Measurements from ENCODE around the gene ZNF367. TPM values are rescaled to one million over a fixed set of nuclear protein-coding genes. Genes with fewer than 3 reads are reported as not detected.

The ZNF367 gene
- total RNA-seq, 1 experiment from 2014 or later = 14.0 TPM

GRCh38 chr9:96408409-96409280 lies 9.5 kb downstream of the ZNF367 start:
- Histone ChIP-seq H3K36me3 (ENCODE audit: low read depth, low read length) (peaks cover 5% of the 10 kb centered on the region), H3K4me2 (ENCODE audit: low read length) (no peak overlapping the region), H3F3A (ENCODE audit: low read length, unreplicated experiment) (no peaks in the 10 kb centered on the region), H3K4me1 (ENCODE audit: insufficient read depth, low read length) (no peaks in the 10 kb centered on the region), H3K79me2 (ENCODE audit: low read length) (peaks cover 58% of the 10 kb centered on the region), H4K20me1 (ENCODE audit: low read length) (peaks cover 5% of the 10 kb centered on the region; the same call in 1 of the 2 replicates), H3K4me3 (ENCODE audit: low read length) (no peak overlapping the region), H3K27me3 (ENCODE audit: low read length) (no peaks in the 10 kb centered on the region), H2AFZ (ENCODE audit: low read length) (no peak overlapping the region), H3K9me3 (ENCODE audit: low read length) (no peaks in the 10 kb centered on the region), H3K27ac (ENCODE audit: low read length) (no peak overlapping the region), H3K9ac (ENCODE audit: low read length) (no peak overlapping the region), H3K9me2 (replicated peaks; ENCODE audit: low read length) (no peaks in the 10 kb centered on the region)
- ChIA-PET CTCF (no interaction called here), POLR2A (ENCODE audit: unreplicated experiment) (no interaction called here)
- no peak for DNase-seq
- TF ChIP-seq CTCF (conservative IDR thresholded peaks at IDR 0.05; ENCODE audit: low read depth, low read length) (no peak), EZH2 (IDR thresholded peaks at IDR 0.05; ENCODE audit: low read length, unreplicated experiment) (no peak), EZH2phosphoT487 (IDR thresholded peaks at IDR 0.05; ENCODE audit: borderline replicate concordance, low read length) (no peak)
- BruUV-seq (replicated peaks) = no TSS peak
- intact Hi-C loops (cut with micrococcal nuclease) = no loop called here
- ATAC-seq = no peak

GRCh38 chr9:96400132-96400910 lies 17.8 kb downstream of the ZNF367 start:
- Histone ChIP-seq H3K36me3 (ENCODE audit: low read depth, low read length) (peaks cover 5% of the 10 kb centered on the region; the same call in 1 of the 2 replicates), H3K9me2 (replicated peaks; ENCODE audit: low read length) (no peaks in the 10 kb centered on the region), H4K20me1 (ENCODE audit: low read length) (no peaks in the 10 kb centered on the region), H3K27me3 (ENCODE audit: low read length) (no peaks in the 10 kb centered on the region), H3K27ac (ENCODE audit: low read length) (no peak overlapping the region), H3K4me1 (ENCODE audit: insufficient read depth, low read length) (no peaks in the 10 kb centered on the region), H3K9me3 (ENCODE audit: low read length) (no peaks in the 10 kb centered on the region), H3K4me3 (ENCODE audit: low read length) (no peak overlapping the region), H2AFZ (ENCODE audit: low read length) (no peak overlapping the region), H3F3A (ENCODE audit: low read length, unreplicated experiment) (no peaks in the 10 kb centered on the region), H3K79me2 (ENCODE audit: low read length) (peaks cover 43% of the 10 kb centered on the region), H3K9ac (ENCODE audit: low read length) (no peak overlapping the region), H3K4me2 (ENCODE audit: low read length) (no peak overlapping the region)
- BruUV-seq (replicated peaks) = no TSS peak
- TF ChIP-seq EZH2 (IDR thresholded peaks at IDR 0.05; ENCODE audit: low read length, unreplicated experiment) (no peak), EZH2phosphoT487 (IDR thresholded peaks at IDR 0.05; ENCODE audit: borderline replicate concordance, low read length) (no peak), CTCF (conservative IDR thresholded peaks at IDR 0.05; ENCODE audit: low read depth, low read length) (no peak)
- DNase-seq (no peak), ATAC-seq (no peak)
- POLR2A ChIA-PET (ENCODE audit: unreplicated experiment) = no interaction called here
- intact Hi-C loops (cut with micrococcal nuclease) = no loop called here
- CTCF ChIA-PET = no interaction called here

- no TSS peak for BruUV-seq (replicated peaks)
- no peak for ATAC-seq
- intact Hi-C loops (cut with micrococcal nuclease) = no loop called here
- no peak overlapping the region for H3K4me2 ChIP-seq (ENCODE audit: low read length)
- H3K9ac ChIP-seq (ENCODE audit: low read length) = no peak overlapping the region
- no peaks in the 10 kb centered on the region for H3K27me3 ChIP-seq (ENCODE audit: low read length)
- TF ChIP-seq CTCF (conservative IDR thresholded peaks at IDR 0.05; ENCODE audit: low read depth, low read length) (no peak), EZH2 (IDR thresholded peaks at IDR 0.05; ENCODE audit: low read length, unreplicated experiment) (no peak), EZH2phosphoT487 (IDR thresholded peaks at IDR 0.05; ENCODE audit: borderline replicate concordance, low read length) (no peak)
- H3K9me3 ChIP-seq (ENCODE audit: low read length) = no peaks in the 10 kb centered on the region
- no peaks in the 10 kb centered on the region for H3K4me1 ChIP-seq (ENCODE audit: insufficient read depth, low read length)
- CTCF ChIA-PET = no interaction called here
- peaks cover 43% of the 10 kb centered on the region for H3K79me2 ChIP-seq (ENCODE audit: low read length)
- H3K27ac ChIP-seq (ENCODE audit: low read length) = no peak overlapping the region
- POLR2A ChIA-PET (ENCODE audit: unreplicated experiment) = no interaction called here
- H3F3A ChIP-seq (ENCODE audit: low read length, unreplicated experiment) = no peaks in the 10 kb centered on the region
- no peak for DNase-seq
- no peak overlapping the region for H2AFZ ChIP-seq (ENCODE audit: low read length)
- peaks cover 5% of the 10 kb centered on the region; the same call in 1 of the 2 replicates for H3K36me3 ChIP-seq (ENCODE audit: low read depth, low read length)
- H3K4me3 ChIP-seq (ENCODE audit: low read length) = no peak overlapping the region
- no peaks in the 10 kb centered on the region for H3K9me2 ChIP-seq (replicated peaks; ENCODE audit: low read length)
- no peaks in the 10 kb centered on the region for H4K20me1 ChIP-seq (ENCODE audit: low read length)
Observed at GRCh38 chr9:96399325-96399633, 18.9 kb downstream of the ZNF367 start.
